Colonic mucosa (tissue), 4 donors: ENCODE data around the gene TSC22D4. TPM values are rescaled to one million over a fixed set of nuclear protein-coding genes. Genes with fewer than 3 reads are reported as not detected.

Source experiments
- DNase-seq: peaks from one replicate; pipeline ENCODE4 v3.0.0-alpha.2; 2020
- H3K27ac ChIP-seq: fragments of 200-600 bp; one replicate; pipeline ENCODE4 v1.8.0; 2021
- H3K27me3 ChIP-seq: fragments of 200-600 bp; one replicate; pipeline ENCODE4 v1.8.0; 2021
- H3K36me3 ChIP-seq: fragments of 200-600 bp; one replicate; pipeline ENCODE4 v1.8.0; 2021
- H3K4me1 ChIP-seq: fragments of 200-600 bp; one replicate; pipeline ENCODE4 v1.8.0; 2021; ENCODE audit warnings: mild to moderate bottlenecking
- H3K4me3 ChIP-seq: fragments of 200-600 bp; one replicate; pipeline ENCODE4 v1.8.0; 2021
- H3K9ac ChIP-seq, 2 donors: one replicate each; pipeline ENCODE4 v1.7.0; 2013; ENCODE audit warnings: control low read depth in 2 of 2, low read depth in 2 of 2, low read length in 2 of 2
- H3K9me3 ChIP-seq: fragments of 200-600 bp; one replicate; pipeline ENCODE4 v1.8.0; 2021
- CTCF ChIP-seq: fragments of 200-600 bp; IDR thresholded peaks from one replicate; pipeline ENCODE4 v1.8.0; 2022; ENCODE audit warnings: antibody characterized with exemption, mild to moderate bottlenecking
- intact Hi-C: fragments of 100-400 bp; cut with DNase I; formaldehyde crosslinking; loops from one replicate; pipeline ENCODE4 v1.14.1; 2022
- total RNA-seq, 2 donors: library from RNA; stranded (reverse); fragmentation: NEBNext Ultra II Directional in 1 of 2; extraction: Animal tissue kit (Norgen Biotek cat#: 25700) in 1 of 2; gene quantifications; one replicate each; pipeline ENCODE4 v1.2.1, GENCODE V29; 2021
- donor health status: healthy.
- donor health status: DM: no; HTN: no; CAD: no.
- donor health status: DM: no; HTN: no; CAD: no.

TSC22D4 gene
- total RNA-seq, 2 donors from 2014 or later: 56.1 to 56.3 TPM

- Histone ChIP-seq H3K4me1 (no peaks in the 10 kb centered on the region), H3K9me3 (no peaks in the 10 kb centered on the region), H3K9ac (no peak overlapping the region), H3K27me3 (no peaks in the 10 kb centered on the region), H3K27ac (no peak overlapping the region), H3K36me3 (no peaks in the 10 kb centered on the region), H3K4me3 (no peak overlapping the region)
- intact Hi-C loops: no loop called here
- no peak for DNase-seq
- no peak for TF ChIP-seq CTCF
Observed at GRCh38 chr7:100418930-100419659, 59.9 kb downstream of the TSC22D4 start.

Other genes with a start within 250 kb of the TSC22D4 start
- not detected for gene SPDYE3, start 171.5 kb downstream of the TSC22D4 start, total RNA-seq
- gene PILRB, start 121.1 kb downstream of the TSC22D4 start, total RNA-seq: 10 to 100 TPM; 18.2 to 57.9 TPM
- gene PILRA, start 105.7 kb downstream of the TSC22D4 start, total RNA-seq: 1 to 10 TPM; 1.2 to 3.1 TPM
- 1 to 10 TPM; 1.1 to 1.3 TPM for gene ZCWPW1, start 50.5 kb downstream of the TSC22D4 start, total RNA-seq
- gene MEPCE, start 49.4 kb downstream of the TSC22D4 start, total RNA-seq: 10 to 100 TPM; 27.2 to 39.1 TPM
- 10 to 100 TPM; 38.8 to 50.5 TPM for gene PPP1R35, start 42.7 kb downstream of the TSC22D4 start, total RNA-seq
- under 1 TPM; 0.54 to 0.74 TPM for gene SPACDR, start 15.0 kb downstream of the TSC22D4 start, total RNA-seq
- gene NYAP1, start 4.7 kb upstream of the TSC22D4 start, total RNA-seq: under 1 TPM; 0.44 to 0.69 TPM
- 10 to 100 TPM; 81.3 to 97.4 TPM for gene AGFG2, start 60.0 kb upstream of the TSC22D4 start, total RNA-seq
- 1 to 10 TPM in 1 of 2 donors, under 1 TPM in 1; 0.69 to 5.5 TPM for gene SAP25, start 94.7 kb upstream of the TSC22D4 start, total RNA-seq
- 10 to 100 TPM; 59.0 to 65.4 TPM for gene LRCH4, start 106.9 kb upstream of the TSC22D4 start, total RNA-seq
- gene FBXO24, start 107.1 kb upstream of the TSC22D4 start, total RNA-seq: 1 to 10 TPM in 1 of 2 donors, under 1 TPM in 1; 0.21 to 1.8 TPM
- gene PCOLCE, start 123.1 kb upstream of the TSC22D4 start, total RNA-seq: 10 to 100 TPM; 14.7 to 23.1 TPM
- 10 to 100 TPM; 15.1 to 16.9 TPM for gene MOSPD3, start 133.3 kb upstream of the TSC22D4 start, total RNA-seq
- gene TFR2, start 162.3 kb upstream of the TSC22D4 start, total RNA-seq: 1 to 10 TPM; 1.8 to 2.3 TPM
- gene ACTL6B, start 177.2 kb upstream of the TSC22D4 start, total RNA-seq: under 1 TPM in 1 of 2 donors, not detected in 1; 0.29 TPM
- 100 to 1,000 TPM; 292 to 312 TPM for gene GNB2, start 194.5 kb upstream of the TSC22D4 start, total RNA-seq
- gene GIGYF1, start 215.0 kb upstream of the TSC22D4 start, total RNA-seq: 10 to 100 TPM; 20.9 to 33.4 TPM
- gene POP7, start 226.9 kb upstream of the TSC22D4 start, total RNA-seq: 10 to 100 TPM; 28.8 to 43.4 TPM
- gene EPO, start 241.3 kb upstream of the TSC22D4 start, total RNA-seq: not detected